ENCODE measurements around the gene GPN3. TPM values are rescaled to one million over a fixed set of nuclear protein-coding genes. Genes with fewer than 3 reads are reported as not detected.
A peak's percentile ranks its signal among the peaks of the same experiment; 100 is the strongest.
"Not testable (repeated sequence)": the region's sequence is repeated elsewhere in the genome, so short reads cannot be mapped to it uniquely, and the experiment has no call there.

GPN3 gene
- total RNA-seq, 1 experiment from 2014 or later: 28.5 TPM

- Histone ChIP-seq H3K79me2 (ENCODE audit: low read depth) (no peaks in the 10 kb centered on the region), H3K27ac (peak overlapping the region; percentile 9; the same call in 1 of the 2 replicates), H3K27me3 (ENCODE audit: insufficient read depth, low read depth) (no peaks in the 10 kb centered on the region), H3K4me1 (replicated peaks; ENCODE audit: insufficient read depth) (no peaks in the 10 kb centered on the region; the same call in 1 of the 2 replicates), H3K36me3 (ENCODE audit: low read depth) (peaks cover 15% of the 10 kb centered on the region), H3F3A (ENCODE audit: insufficient read depth, low read depth) (peaks cover 22% of the 10 kb centered on the region), H3K4me3 (no peak overlapping the region), H3K4me2 (no peak overlapping the region), H4K20me1 (ENCODE audit: insufficient read depth) (0 out of 2 replicates have a peak, but pooled peaks cover 5% of the 10 kb centered on the region), H3K9me2 (ENCODE audit: insufficient read depth) (no peaks in the 10 kb centered on the region), H2AFZ (no peak overlapping the region), H3K9me3 (ENCODE audit: insufficient read depth, low read depth) (no peaks in the 10 kb centered on the region)
- TF ChIP-seq EZH2 (IDR thresholded peaks at IDR 0.05; ENCODE audit: low read depth): no peak
- TF ChIP-seq, protein P1, sequence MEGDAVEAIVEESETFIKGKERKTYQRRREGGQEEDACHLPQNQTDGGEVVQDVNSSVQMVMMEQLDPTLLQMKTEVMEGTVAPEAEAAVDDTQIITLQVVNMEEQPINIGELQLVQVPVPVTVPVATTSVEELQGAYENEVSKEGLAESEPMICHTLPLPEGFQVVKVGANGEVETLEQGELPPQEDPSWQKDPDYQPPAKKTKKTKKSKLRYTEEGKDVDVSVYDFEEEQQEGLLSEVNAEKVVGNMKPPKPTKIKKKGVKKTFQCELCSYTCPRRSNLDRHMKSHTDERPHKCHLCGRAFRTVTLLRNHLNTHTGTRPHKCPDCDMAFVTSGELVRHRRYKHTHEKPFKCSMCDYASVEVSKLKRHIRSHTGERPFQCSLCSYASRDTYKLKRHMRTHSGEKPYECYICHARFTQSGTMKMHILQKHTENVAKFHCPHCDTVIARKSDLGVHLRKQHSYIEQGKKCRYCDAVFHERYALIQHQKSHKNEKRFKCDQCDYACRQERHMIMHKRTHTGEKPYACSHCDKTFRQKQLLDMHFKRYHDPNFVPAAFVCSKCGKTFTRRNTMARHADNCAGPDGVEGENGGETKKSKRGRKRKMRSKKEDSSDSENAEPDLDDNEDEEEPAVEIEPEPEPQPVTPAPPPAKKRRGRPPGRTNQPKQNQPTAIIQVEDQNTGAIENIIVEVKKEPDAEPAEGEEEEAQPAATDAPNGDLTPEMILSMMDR (conservative IDR thresholded peaks at IDR 0.05): no peak
- no TSS peak for BruUV-seq (replicated peaks)
- no peak for DNase-seq
- CTCF ChIA-PET: no interaction called here
- intact Hi-C loops (cut with micrococcal nuclease; ENCODE audit: unreplicated experiment): no loop called here
- POLR2A ChIA-PET (ENCODE audit: unreplicated experiment): no interaction called here
Observed at GRCh38 chr12:110436231-110436630, 31.8 kb downstream of the GPN3 start.

- TF ChIP-seq, protein P1 (conservative IDR thresholded peaks at IDR 0.05): no peak
- no peak for TF ChIP-seq EZH2 (IDR thresholded peaks at IDR 0.05; ENCODE audit: low read depth)
- H3F3A ChIP-seq (ENCODE audit: insufficient read depth, low read depth): peaks cover 18% of the 10 kb centered on the region
- H3K9me2 ChIP-seq (ENCODE audit: insufficient read depth): no peaks in the 10 kb centered on the region
- no peak overlapping the region; the same call in 1 of the 2 replicates for H3K4me3 ChIP-seq
- H3K79me2 ChIP-seq (ENCODE audit: low read depth): no peaks in the 10 kb centered on the region
- POLR2A ChIA-PET (ENCODE audit: unreplicated experiment): interaction anchor here (0.7 kb wide), 2 partner anchors 150 to 332 kb away, joined by 11 to 13 read pairs; no protein-coding TSS in a partner anchor
- intact Hi-C loops (cut with micrococcal nuclease; ENCODE audit: unreplicated experiment): loop anchor here (1.0 kb wide), 2 partner anchors 29 to 332 kb away; partner anchors contain the start of gene ANAPC7
- CTCF ChIA-PET: interaction anchor here (0.5 to 1.5 kb wide), 8 partner anchors 18 to 394 kb away, joined by 3 to 7 read pairs (median 4); partner anchors contain the start of genes ARPC3, FAM216A, GPN3 and IFT81
- H3K9me3 ChIP-seq (ENCODE audit: insufficient read depth, low read depth): no peaks in the 10 kb centered on the region
- no peaks in the 10 kb centered on the region; the same call in 1 of the 2 replicates for H3K4me1 ChIP-seq (replicated peaks; ENCODE audit: insufficient read depth)
- no peaks in the 10 kb centered on the region for H4K20me1 ChIP-seq (ENCODE audit: insufficient read depth)
- no peak overlapping the region for H2AFZ ChIP-seq
- no peaks in the 10 kb centered on the region for H3K27me3 ChIP-seq (ENCODE audit: insufficient read depth, low read depth)
- no peak overlapping the region for H3K27ac ChIP-seq
- DNase-seq: no peak
- BruUV-seq (replicated peaks): no TSS peak
- peak overlapping the region; percentile 66; the same call in 1 of the 2 replicates for H3K4me2 ChIP-seq
- peaks cover 8% of the 10 kb centered on the region for H3K36me3 ChIP-seq (ENCODE audit: low read depth)
Observed at GRCh38 chr12:110431957-110432587, 36.0 kb downstream of the GPN3 start.

DNA sequence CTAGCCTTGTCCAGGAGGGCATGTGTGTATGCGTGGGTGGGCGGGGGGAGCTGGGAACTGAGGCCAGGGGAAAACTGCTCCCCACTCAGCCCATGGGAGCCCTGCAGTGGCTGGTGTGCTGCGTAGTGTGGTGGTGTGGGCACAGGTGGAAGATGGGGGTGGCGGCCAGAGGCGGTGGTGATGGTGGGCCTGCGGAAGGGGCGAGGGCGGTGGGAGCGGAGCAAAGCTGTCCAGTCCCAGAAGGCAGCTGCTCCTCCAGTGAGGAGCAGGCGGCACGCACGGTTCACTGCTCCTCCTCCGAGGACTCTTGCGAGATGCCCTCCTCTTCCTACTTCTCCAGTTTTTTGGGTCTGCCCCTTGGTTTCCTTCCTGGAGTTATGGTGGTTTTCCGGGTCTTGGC is 38.4 kb downstream of the GPN3 start:
- intact Hi-C loops (cut with micrococcal nuclease; ENCODE audit: unreplicated experiment); DNase-seq; H4K20me1 ChIP-seq (ENCODE audit: insufficient read depth); H3K27me3 ChIP-seq (ENCODE audit: insufficient read depth, low read depth); CTCF ChIA-PET; H3K4me3 ChIP-seq; H3K9me3 ChIP-seq (ENCODE audit: insufficient read depth, low read depth); POLR2A ChIA-PET (ENCODE audit: unreplicated experiment); H2AFZ ChIP-seq; H3K27ac ChIP-seq; H3F3A ChIP-seq (ENCODE audit: insufficient read depth, low read depth); BruUV-seq (replicated peaks); H3K9me2 ChIP-seq (ENCODE audit: insufficient read depth); H3K4me1 ChIP-seq (replicated peaks; ENCODE audit: insufficient read depth); H3K79me2 ChIP-seq (ENCODE audit: low read depth); H3K4me2 ChIP-seq; H3K36me3 ChIP-seq (ENCODE audit: low read depth): not testable (repeated sequence)
